T follicular helper cell (primary cell): ENCODE data around the gene OR1F1.
"Not testable (repeated sequence)": the region's sequence is repeated elsewhere in the genome, so short reads cannot be mapped to it uniquely, and the experiment has no call there.

ENCODE experiments used
- DNase-seq: peaks from one replicate; pipeline ENCODE4 v3.0.0-alpha.2; 2020; ENCODE audit warnings: low read depth

OR1F1 gene

DNA sequence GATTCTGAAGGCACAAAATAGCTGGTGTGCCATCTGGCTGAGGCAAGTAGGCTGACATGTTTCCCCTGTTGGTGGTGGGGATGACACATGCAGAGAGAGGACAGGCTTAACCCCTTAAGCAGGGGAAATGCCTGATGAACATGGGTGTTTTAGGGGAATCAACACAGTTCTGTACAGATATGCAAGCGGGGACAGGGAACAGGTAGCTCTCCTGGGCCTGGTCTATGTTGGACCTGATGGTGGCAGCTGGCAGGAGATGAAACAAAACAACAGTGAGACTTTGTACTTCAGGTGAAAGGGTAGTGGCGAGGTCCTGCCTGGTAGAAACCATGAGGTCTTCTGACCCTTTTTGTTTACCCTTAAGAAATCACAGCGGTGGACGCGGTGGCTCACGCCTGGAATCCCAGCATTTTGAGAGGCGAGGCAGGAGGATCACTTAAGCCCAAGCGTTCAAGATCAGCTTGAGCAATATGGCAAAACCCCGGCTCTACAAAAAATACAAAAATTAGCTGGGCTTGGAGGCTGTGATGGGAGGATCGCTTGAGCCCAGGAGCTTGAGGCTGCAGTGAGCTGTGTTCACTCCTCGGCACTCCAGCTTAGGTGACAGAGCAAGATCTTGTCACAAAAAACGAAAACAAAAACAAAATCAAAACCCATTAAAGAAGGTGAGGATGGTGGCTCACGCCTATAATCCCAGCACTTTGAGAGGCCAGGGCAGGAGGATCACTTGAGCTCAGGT lies 10.5 kb downstream of the OR1F1 start:
- DNase-seq: no peak

DNA sequence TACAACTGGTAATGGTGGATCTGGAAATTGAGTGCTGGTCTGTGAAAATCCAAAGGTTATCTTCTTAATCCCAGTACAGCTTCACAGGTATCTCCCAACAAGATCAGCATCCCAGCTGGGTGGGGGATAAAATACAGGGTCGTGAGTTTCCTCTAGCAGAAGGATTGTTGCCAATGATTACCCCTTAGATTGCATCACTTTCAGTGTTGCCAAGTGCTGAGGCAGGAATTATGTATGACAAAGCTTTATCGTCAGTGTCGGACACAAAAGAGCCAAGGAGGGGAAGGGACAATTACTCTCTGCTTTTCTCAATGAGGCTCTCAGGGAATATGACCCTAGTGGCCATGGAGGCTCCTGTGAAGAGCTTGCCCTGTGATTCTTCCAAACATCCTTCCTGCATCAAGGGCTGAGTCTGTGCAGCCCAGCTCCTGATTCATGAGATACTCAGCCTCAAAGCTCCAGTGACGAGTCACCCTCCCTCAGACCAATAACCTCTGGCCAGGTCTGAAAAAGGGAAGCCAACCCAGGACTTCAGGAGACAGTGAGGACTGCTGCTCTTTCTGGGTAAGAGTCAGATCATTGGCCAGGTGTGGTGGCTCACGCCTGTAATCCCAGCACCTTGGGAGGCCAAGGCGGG lies 15.0 kb downstream of the OR1F1 start:
- DNase-seq: no peak

DNA sequence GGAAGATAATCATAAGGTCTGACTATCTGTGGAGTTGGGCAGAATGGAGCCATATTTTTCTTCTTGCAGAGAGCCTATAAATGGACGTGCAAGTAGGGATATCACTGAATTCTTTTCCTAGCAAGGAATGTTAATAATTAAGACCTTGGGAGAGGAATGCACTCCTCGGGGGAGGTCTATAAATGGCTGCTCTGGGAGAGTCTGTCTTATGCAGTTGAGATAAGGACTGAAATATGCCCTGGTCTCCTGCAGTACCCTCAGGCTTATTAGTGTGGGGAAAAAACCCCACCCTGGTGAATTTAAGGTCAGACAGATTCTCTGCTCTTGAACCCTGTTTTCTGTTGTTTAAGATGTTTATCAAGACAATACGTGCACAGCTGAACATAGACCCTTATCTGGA lies 17.9 kb downstream of the OR1F1 start:
- DNase-seq: not testable (repeated sequence)

DNA sequence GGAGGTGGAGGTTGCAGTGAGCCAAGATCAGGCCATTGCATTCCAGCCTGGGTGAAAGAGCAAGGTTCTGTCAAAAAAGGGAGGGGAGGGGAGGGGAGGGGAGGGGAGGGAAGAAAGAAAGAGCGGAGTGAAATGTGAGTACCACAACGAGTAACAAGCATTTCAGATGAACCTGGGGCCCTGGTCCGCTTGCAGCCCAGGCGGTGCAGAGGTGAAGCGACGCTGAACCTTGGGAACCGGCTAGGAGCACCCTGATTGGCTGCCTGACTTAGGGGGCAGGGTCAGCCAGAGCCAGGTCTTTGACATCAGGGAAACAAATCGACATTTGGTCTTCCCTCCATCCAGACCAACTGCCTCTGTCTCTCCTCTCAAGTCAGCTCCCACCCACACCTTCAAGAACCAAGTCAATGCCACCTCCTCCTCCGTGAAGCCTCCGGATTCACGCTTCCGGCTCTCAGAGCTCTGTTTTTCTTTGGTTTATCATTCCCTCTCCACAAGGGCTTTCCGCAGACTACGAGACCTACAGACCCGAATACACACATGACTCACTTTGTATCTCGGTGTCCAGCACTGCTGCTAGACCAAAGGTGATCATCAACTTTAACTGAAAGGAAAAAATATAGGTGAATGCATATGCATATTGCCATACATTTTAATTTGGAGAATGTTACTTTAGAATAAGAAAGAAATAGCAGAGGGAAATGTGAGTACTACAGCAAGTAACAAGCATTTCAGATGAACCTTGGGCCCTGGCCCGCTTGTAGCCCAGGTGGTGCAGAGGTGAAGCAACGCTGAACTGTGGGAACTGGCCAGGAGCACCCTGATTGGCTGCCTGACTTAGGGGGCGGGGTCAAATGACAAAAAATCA lies 19.3 kb downstream of the OR1F1 start:
- DNase-seq: no peak

DNA sequence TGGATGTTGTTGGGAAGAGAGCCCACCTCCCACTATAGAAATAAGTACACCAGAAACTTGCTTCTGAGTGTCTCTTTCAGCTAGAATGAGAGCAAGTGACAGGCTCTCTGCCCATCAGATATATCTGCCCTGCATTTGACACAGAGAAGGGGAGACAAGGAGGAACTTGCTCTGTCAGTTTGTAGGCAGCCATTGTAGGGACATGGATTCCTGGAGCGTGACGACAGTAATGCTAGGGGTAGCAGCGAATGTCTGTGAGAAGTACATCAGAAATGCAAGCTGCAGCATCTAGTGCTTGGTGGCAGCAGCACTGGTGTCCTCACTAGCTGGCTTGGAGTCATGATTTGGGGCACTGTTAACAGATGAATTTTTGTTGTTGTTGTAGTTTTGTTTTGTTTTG lies 24.0 kb downstream of the OR1F1 start:
- DNase-seq: no peak

DNA sequence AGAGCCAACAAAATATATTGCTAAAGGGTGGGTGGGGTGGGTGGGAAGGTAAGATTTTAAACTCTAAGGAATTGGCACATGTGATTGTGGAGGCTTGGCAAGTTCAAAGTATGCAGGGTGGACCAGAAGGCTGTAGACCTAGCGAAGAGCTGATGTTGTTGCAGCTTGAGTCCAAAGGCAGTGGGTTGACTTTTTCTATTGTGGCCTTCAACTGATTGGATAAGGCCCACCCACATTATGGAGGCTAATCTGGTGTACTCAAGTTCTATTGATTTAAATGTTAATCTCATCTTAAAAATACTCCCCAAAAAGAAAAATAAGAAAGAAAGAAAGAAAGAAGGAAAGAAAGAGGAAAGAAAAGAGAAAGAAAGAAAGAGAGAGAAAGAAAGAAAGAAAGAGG lies 24.6 kb downstream of the OR1F1 start:
- no peak for DNase-seq

DNA sequence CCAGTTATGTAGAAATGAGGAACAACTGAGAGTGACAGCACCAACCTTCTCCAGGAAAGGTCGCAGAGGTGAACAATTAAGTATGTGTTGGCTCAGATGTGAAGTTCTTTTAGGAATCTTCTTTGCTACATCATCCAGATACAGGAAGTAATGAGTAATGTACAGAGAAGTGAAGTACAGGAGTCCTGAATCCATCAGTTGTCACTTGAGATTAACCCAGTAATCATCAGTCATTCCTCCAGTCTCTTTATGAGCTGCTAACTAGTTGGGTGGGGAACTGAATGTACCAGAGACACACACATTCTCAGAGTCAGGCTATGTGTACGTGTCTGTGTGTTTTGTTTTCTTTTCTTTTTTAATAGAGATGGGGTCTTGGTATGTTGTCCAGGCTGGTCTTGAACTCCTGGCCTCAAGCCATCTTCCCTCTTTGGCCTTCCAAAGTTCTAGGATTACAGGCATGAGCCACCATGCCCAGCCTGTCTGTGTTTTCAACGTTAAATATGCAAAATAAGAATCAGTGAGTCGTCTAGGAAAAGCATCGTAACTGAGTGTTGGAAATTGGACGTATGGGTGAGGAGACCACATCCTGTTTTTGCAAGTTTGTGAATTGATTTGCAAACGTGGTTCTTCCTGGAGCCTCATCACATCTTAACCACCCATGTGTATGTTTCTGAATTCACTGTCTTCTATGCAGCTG lies 27.0 kb downstream of the OR1F1 start:
- DNase-seq: peak; percentile 44

DNA sequence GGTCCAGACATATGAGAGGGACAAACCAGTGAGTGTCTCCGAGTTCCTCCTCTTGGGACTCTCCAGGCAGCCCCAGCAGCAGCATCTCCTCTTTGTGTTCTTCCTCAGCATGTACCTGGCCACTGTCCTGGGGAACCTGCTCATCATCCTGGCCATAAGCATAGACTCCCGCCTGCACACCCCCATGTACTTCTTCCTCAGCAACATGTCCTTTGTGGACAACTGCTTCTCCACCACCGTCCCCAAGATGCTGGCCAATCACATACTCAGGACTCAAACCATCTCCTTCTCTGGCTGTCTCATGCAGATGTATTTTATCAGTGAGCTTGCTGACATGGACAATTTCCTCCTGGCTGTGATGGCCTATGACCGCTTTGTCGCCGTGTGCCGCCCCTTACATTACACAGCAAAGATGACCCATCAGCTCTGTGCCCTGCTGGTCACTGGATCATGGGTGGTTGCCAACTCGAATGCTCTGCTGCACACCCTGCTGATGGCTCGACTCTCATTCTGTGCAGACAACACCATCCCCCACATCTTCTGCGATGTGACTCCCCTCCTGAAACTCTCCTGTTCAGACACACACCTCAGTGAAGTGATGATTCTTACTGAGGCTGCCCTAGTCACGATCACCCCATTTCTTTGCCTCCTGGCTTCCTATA lies 27.7 kb downstream of the OR1F1 start:
- DNase-seq: no peak

DNA sequence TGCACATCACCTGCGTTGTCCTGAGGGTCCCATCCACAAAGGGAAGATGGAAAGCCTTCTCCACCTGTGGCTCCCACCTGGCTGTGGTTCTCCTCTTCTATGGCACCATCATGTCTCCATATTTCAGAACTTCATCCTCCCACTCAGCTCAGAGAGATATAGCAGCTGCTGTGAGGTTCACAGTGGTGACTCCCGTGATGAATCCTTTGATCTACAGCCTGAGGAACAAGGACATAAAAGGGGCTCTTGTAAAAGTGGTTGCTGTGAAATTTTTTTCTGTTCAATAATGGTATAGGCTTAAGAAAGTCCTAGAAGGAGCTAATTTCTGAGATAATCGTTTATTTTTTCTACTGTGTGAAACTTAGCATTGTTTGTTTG lies 28.2 kb downstream of the OR1F1 start:
- DNase-seq: no peak

DNA sequence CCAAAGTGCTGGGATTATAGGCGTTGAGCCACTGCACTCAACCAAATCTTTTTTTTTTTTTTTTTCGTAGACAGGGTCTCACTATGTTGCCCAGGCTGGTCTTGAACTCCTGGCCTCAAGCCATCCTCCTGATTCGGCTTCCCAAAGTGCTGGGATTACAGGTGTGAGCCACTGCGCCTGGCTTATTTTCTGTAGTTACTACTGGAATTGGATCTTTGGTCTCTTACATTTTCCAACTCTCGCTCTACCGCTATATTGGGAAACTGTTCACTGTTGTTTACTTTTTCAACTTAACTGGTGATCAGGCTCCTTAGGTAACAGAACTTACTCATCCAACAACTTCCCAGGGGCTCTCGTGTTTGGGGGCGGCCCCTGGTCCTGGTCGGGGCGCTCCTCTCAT lies 32.8 kb downstream of the OR1F1 start:
- DNase-seq: no peak

DNA sequence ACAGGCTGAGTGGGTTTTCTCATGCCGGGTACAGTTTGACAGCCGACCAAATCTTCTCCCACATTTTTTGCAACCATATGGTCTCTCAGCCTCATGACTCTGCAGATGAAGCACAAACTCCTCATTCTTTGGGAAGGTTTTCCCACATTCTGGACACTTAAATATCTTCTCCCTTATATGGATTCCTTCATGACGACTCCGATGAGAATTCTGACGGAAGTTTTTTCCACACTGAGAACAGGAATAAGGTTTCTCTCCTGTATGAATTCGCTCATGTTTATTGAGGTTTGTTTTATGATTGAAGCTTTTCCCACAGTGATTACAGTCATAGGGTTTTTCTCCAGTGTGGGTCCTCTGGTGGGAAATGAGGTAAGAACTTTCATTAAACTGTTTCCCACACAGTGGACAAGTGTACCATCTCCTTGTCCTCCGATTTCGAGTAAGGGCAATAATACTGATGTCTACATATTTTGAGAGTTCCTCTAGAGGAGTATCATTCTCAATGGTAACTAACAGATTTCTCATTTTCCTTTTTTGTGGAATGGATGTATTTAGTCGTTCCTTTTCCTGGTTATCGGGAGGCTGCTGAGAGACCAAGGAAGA lies 36.0 kb downstream of the OR1F1 start:
- no peak for DNase-seq

DNA sequence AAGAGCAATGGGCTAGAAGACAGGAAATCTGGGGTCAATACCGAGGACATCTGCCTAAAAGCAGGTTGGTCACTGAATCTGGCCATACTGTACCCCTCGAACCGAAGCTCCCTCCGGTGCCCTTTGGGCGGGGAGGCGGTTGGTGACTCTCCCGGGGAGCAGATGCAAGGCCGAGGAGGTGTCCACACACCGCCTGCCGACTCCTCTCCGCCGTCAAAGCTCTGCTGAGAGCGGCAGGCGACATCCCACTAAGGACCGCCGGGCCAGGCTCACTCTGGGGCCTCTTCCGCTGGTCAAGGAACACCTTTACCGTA lies 46.5 kb downstream of the OR1F1 start:
- DNase-seq: no peak

DNA sequence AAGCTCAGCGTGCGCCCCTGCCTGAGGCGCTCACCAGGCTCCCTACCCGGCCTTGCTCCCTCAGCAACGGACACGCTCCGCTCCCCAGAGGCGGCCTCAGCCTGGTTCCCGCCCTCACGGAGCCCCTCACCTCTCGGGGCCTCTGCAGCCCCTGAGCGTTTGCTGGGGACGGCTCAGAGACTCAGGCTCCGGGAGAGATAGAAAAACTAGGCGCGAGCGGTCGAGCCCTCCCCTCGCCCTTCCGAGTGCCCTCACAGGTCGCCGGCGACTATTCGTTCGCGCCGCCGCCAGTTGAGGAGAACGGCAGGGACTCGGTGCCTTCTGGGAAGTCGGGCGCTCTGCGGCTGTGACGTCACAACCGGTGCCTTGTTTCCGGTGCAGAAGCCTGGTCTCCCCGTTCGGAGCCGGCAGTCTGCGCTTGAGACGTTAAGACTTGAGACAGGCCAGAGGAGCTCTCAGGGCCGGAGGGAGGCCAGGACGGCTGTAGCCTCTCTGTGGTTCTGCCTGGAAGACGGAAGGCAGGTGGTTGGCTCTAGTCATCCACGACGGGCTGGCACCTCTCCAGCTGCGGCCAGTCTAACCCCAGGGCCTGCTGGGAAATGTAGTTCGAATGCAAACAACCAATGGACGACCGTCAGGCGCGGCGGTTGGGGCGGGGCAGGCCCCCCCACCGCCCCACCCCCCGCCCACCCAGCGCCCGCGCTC lies 47.0 kb downstream of the OR1F1 start, which contains the start of gene ZNF200:
Gene ZNF200 (minus strand): TSS at position 302 of the 705 bp plus-strand sequence. CDS start 1,403 bp downstream, outside the sequence.
- peak; percentile 90 for DNase-seq

DNA sequence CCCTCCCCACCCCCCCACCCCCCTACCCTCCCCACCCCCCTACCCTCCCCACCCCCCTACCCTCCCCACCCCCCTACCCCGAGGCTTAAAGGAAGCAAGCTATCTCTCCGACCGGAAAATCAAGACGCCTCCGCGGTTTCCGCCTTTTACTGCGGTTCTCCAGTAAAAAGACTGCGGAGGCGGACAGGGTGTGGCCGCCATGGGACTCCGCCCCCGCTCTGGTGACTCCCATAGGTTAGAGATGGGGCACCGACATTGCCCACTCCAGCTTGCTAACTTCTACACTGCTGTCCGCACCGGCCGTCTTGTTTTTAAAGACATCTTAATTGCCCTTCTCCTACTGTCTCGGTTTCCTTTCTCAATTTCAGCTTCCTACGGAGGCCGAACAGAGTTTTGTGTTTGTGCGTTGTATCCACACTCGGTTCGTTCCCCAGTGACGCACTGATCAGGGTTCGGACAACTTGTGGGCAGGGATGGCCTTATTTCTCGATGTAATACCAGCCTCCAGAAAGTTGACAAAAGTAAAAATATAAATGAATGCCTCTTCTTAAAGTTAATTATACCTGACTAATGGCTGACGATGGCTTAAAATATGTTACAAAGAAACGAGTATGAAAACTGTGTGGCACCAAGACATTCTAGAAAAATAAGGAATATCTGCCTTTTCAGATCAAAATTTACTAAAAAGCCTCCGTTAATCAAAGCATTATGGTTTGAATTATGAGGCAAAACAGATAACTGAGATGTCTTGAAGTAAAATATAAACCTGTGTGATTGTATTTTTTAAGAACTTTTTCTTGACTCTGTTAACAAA lies 48.1 kb downstream of the OR1F1 start:
- peak; percentile 61 for DNase-seq

DNA sequence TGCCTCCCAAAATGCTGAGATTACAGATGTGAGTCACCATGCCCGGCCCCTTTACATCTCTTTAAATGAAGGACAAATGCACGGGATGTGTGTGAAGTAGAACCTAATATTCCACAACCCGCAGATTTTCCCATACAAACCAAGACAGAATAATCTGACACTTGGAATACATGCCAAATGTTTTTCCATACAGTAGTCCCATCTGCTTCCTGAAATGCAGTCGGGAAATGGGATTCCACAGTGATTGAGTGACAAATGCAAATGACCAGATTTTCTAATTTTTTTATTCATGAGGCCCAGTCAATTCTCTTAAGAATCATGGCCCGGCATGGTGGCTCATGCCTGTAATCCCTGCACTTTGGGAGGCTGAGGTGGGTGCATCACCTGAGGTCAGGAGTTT lies 53.8 kb downstream of the OR1F1 start:
- DNase-seq: no peak

DNA sequence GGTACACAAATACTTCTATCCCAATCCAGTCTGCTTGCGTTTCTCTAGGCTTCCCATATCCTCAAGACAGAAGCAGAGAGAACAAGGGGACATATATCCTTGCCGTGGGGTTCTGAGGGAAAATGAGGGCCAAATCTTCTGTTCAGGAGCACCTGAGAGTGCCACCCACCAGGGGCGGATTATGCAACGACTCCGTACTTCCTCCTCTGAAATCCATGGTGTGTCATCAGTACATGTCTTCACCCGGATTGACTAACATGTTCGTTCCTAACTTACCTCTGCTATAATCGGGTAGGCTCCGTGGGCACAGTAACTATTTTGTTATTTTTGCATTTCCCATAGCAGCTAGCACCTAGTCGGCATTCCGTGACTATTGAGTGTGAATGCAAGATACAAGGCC lies 54.7 kb downstream of the OR1F1 start:
- no peak for DNase-seq

DNA sequence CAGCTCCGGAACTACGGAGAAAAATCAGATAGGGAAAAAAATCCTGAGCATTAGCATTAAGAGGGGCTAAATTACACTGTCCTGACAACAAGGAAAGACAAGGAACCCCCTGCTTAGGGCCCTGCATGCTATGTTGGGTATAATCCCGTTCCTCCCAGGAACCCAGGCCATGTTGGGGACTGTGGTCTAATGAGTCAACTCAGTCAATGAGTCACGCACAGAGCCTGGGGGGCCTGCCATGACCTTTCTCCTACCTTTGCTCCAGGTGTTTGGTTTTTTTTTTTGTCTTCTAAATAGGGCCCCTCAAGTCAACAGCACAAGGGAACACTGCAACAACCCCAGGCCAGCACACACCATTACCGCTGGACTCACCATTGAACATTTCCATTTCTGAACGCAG lies 55.9 kb downstream of the OR1F1 start:
- DNase-seq: no peak

DNA sequence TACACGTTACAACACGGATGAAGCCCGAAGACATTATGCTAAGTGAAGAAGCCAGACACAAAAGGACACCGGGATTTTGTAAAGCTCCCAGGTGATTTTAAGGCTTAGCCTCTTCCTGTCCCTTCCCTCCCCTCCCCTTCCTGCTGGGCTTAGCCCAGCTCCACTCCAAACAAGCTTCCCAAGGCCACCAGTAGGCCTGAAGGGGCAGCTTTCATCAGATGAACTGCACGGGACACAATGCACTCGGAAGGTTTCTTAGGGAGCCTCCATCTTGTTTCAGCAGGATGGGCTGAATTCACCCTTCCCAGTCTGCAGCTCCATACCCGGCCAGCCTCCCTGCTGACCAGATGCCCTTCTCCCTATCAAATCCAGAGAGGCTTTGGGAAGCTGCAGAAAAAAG lies 58.0 kb downstream of the OR1F1 start:
- DNase-seq: no peak

DNA sequence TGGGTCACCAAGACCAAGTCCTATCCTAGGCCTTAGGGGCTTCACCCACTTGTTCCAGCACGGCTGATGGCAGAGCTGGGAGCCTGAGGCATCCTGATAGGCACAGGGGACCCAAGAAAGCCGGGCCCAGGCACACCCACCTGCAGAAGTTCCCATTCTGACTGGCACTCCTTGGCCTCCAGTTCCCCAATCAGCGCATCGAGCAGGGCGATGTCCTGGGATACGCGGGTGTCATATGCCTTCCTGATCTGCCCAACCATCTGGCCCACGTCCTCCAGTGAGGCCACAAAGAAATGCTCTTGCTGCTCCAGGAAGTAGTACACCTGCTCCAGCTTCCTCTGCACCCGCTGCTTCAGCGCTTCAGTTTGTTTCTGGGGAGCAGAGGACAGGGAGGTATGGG lies 58.9 kb downstream of the OR1F1 start:
- no peak for DNase-seq

DNA sequence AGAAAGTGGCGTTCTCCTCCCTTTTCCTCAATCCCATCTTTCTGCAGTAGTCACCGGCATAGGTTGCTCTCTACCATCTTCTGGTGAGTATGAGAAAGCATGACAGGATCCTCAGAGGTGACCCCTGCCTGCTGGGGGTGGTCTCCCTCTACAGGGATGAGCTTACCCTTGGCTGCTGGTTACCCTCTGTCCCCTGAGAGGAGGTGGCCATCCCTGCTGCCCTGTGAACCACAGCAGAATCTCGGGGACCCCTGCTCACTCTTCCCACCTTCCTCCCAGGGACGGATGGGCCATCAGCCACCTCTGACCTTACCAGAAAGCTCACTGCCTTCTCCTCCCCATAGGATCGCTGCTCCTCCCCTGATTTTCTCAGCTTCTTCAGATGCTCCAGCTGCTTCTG lies 60.6 kb downstream of the OR1F1 start:
- no peak for DNase-seq
